HG03108 (cell line): Measurements from ENCODE around the gene DGCR2.

Experiments used
- ATAC-seq: cut with Tn5 transposase; IDR thresholded peaks from one replicate; pipeline ENCODE4 v1.9.1; 2021; ENCODE audit warnings: moderate library complexity; ENCODE audit not compliant: unreplicated experiment

DGCR2 gene

GRCh38 chr22:19109198-19110063 is 12.8 kb downstream of the DGCR2 start:
- peak; percentile 83 for ATAC-seq

- no peak for ATAC-seq
These were observed 13.4 kb downstream of the DGCR2 start for GRCh38 chr22:19108807-19109197.

GRCh38 chr22:19107730-19108074 is 14.5 kb downstream of the DGCR2 start:
- ATAC-seq: no peak

- ATAC-seq: no peak
These were observed 15.1 kb downstream of the DGCR2 start for GRCh38 chr22:19106886-19107729.

GRCh38 chr22:19105867-19106802 is 16.1 kb downstream of the DGCR2 start:
- no peak for ATAC-seq

GRCh38 chr22:19105456-19105855 is 16.8 kb downstream of the DGCR2 start:
- no peak for ATAC-seq

GRCh38 chr22:19103880-19104821 is 18.1 kb downstream of the DGCR2 start:
- no peak for ATAC-seq

GRCh38 chr22:19098157-19098556 is 24.1 kb downstream of the DGCR2 start:
- ATAC-seq: no peak

GRCh38 chr22:19097518-19097917 is 24.7 kb downstream of the DGCR2 start:
- no peak for ATAC-seq

- no peak for ATAC-seq
These were observed 25.7 kb downstream of the DGCR2 start for GRCh38 chr22:19096555-19096954.

GRCh38 chr22:19094393-19094997 is 27.7 kb downstream of the DGCR2 start:
- ATAC-seq: no peak

GRCh38 chr22:19092725-19093124 is 29.5 kb downstream of the DGCR2 start:
- no peak for ATAC-seq

- ATAC-seq: no peak
These were observed 31.6 kb downstream of the DGCR2 start for GRCh38 chr22:19090586-19091127.

- no peak for ATAC-seq
These were observed 32.0 kb downstream of the DGCR2 start for GRCh38 chr22:19090183-19090582.

GRCh38 chr22:19088866-19089595 is 33.2 kb downstream of the DGCR2 start:
- ATAC-seq: no peak

GRCh38 chr22:19086896-19087295 is 35.3 kb downstream of the DGCR2 start:
- no peak for ATAC-seq

- no peak for ATAC-seq
These were observed 35.8 kb downstream of the DGCR2 start for GRCh38 chr22:19086417-19086816.

GRCh38 chr22:19085233-19085718 is 36.9 kb downstream of the DGCR2 start:
- ATAC-seq: no peak
